MCF 10A (cell line): Measurements from ENCODE around the gene CRTC1. TPM values are rescaled to one million over a fixed set of nuclear protein-coding genes. Genes with fewer than 3 reads are reported as not detected.

ENCODE experiments used
- BruUV-seq: library from RNA; stranded (reverse); fragments of 400-500 nt; replicated peaks from 2 replicates; lab custom pipeline; 2021; lab: Mats Ljungman, UMichigan
- CTCF ChIA-PET: fragments of 300-600 bp; sonication (Branson Sonifier 250); formaldehyde crosslinking; extraction: SDS; loops from one replicate; lab custom pipeline; 2021; ENCODE audit warnings: antibody characterized with exemption, inconsistent platforms; lab: Yijun Ruan, JAX
- POLR2A ChIA-PET: fragments of 300-600, 350-650 bp; sonication (Branson Sonifier 250); formaldehyde crosslinking; extraction: SDS; loops from one replicate; lab custom pipeline; 2020; ENCODE audit warnings: antibody characterized with exemption, inconsistent platforms; lab: Yijun Ruan, JAX
- DNase-seq: peaks from one replicate; pipeline ENCODE4 v3.0.0-alpha.2; 2018; ENCODE audit not compliant: unreplicated experiment
- H3K27ac Mint-ChIP-seq: one replicate; pipeline ENCODE4 v1.8.0; 2022; ENCODE audit warnings: mild to moderate bottlenecking, low read depth, mixed read lengths; ENCODE audit not compliant: unreplicated experiment
- H3K27me3 Mint-ChIP-seq: one replicate; pipeline ENCODE4 v1.8.0; 2022; ENCODE audit warnings: mixed read lengths; ENCODE audit not compliant: insufficient read depth, unreplicated experiment
- H3K36me3 Mint-ChIP-seq: one replicate; pipeline ENCODE4 v1.8.0; 2022; ENCODE audit warnings: mild to moderate bottlenecking, moderate library complexity, mixed read lengths; ENCODE audit not compliant: insufficient read depth, unreplicated experiment
- H3K4me1 Mint-ChIP-seq: one replicate; pipeline ENCODE4 v1.8.0; 2022; ENCODE audit warnings: mixed read lengths; ENCODE audit not compliant: insufficient read depth, unreplicated experiment
- H3K4me3 Mint-ChIP-seq: one replicate; pipeline ENCODE4 v1.8.0; 2022; ENCODE audit warnings: mild to moderate bottlenecking, moderate library complexity, mixed read lengths; ENCODE audit not compliant: unreplicated experiment
- H3K9me3 Mint-ChIP-seq: one replicate; pipeline ENCODE4 v1.8.0; 2022; ENCODE audit warnings: mixed read lengths; ENCODE audit not compliant: unreplicated experiment
- CTCF ChIP-seq: fragments of 200-600 bp; IDR thresholded peaks from one replicate; pipeline ENCODE4 v1.8.0; 2022; ENCODE audit warnings: antibody characterized with exemption, mild to moderate bottlenecking; ENCODE audit not compliant: unreplicated experiment
- intact Hi-C: fragments of 100-400 bp; cut with micrococcal nuclease; formaldehyde crosslinking; loops from 2 replicates; pipeline ENCODE4 v1.14.1; 2022
- total RNA-seq: library from RNA; stranded (reverse); gene quantifications from 2 replicates; pipeline ENCODE4 v1.2.3, GENCODE V29; 2022

The CRTC1 gene
- total RNA-seq, 1 experiment from 2014 or later, result 11.1 TPM

- no TSS peak for BruUV-seq
- H3K4me3 Mint-ChIP-seq, result no peak overlapping the region
- no peaks in the 10 kb centered on the region for H3K4me1 Mint-ChIP-seq
- no peaks in the 10 kb centered on the region for H3K9me3 Mint-ChIP-seq
- DNase-seq, result no peak
- H3K36me3 Mint-ChIP-seq, result no peaks in the 10 kb centered on the region
- ChIA-PET POLR2A (no interaction called here), CTCF (interaction anchor here (0.5 kb wide), 1 partner anchor 65 kb away, joined by 3 read pairs; no protein-coding TSS in a partner anchor)
- no peaks in the 10 kb centered on the region for H3K27me3 Mint-ChIP-seq
- H3K27ac Mint-ChIP-seq, result no peak overlapping the region
- intact Hi-C loops, result no loop called here
- TF ChIP-seq CTCF, result no peak
Measured at GRCh38 chr19:18782559-18783225, 99.2 kb downstream of the CRTC1 start.

DNA sequence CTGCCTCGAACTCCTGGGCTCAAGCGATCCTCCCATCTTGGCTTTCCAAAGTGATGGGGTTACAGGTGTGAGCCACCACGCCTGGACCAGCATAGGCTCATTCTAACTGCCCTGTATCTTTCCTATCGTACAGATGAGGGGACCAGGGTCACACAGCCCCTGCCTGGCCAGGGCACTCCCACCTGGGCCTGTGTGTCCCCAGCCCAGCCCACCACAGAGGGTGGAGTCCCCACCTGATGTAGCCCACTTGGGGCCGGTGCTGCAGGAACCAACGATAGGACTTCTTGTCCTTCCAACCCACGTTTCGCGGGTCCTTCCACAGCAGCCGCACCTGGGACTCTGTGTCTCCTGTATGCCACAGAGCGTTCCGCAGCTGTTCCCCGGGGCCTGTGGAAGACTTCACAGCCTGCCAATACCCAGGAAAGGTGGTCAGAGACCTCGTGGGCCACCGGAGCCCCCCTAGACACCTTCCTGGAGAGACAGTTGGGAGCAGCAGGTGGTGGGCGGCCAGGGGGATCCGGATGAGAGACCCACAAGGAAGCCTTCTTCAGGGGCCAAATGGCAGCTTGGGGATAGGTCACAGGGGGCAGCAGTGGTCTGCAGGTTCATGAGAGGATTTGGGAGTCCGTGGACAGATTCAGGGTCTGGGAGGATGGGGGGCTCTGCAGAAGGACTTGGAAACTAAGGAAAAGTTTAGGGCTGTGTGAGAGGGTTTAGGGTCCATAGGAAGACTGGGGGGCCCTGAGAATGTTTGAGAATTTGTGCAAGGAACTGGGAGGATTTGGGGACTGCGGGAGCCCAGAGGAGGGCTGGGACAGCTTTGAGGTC, 100.7 kb downstream of the CRTC1 start:
- intact Hi-C loops, result no loop called here
- Mint-ChIP-seq H3K27me3 (peaks cover 5% of the 10 kb centered on the region), H3K9me3 (no peaks in the 10 kb centered on the region), H3K36me3 (no peaks in the 10 kb centered on the region), H3K4me1 (peaks cover 2% of the 10 kb centered on the region), H3K27ac (no peak overlapping the region), H3K4me3 (no peak overlapping the region)
- BruUV-seq, result no TSS peak
- ChIA-PET CTCF (interaction anchor here (0.5 kb wide), 1 partner anchor 26 kb away, joined by 4 read pairs; no protein-coding TSS in a partner anchor), POLR2A (no interaction called here)
- no peak for TF ChIP-seq CTCF
- no peak for DNase-seq

- TF ChIP-seq CTCF, result no peak
- ChIA-PET POLR2A (no interaction called here), CTCF (no interaction called here)
- DNase-seq, result no peak
- intact Hi-C loops, result no loop called here
- Mint-ChIP-seq H3K27me3 (peaks cover 11% of the 10 kb centered on the region), H3K36me3 (no peaks in the 10 kb centered on the region), H3K4me3 (no peak overlapping the region), H3K27ac (no peak overlapping the region), H3K4me1 (peaks cover 8% of the 10 kb centered on the region), H3K9me3 (no peaks in the 10 kb centered on the region)
- no TSS peak for BruUV-seq
Measured at GRCh38 chr19:18784786-18785120, 101.3 kb downstream of the CRTC1 start.
